Suprapubic skin (tissue), 4 donors: Measurements from ENCODE around the gene LCN10. TPM values are rescaled to one million over a fixed set of nuclear protein-coding genes. Genes with fewer than 3 reads are reported as not detected.
"Not testable (repeated sequence)": the region's sequence is repeated elsewhere in the genome, so short reads cannot be mapped to it uniquely, and the experiment has no call there.

ENCODE experiments used
- DNase-seq, 2 donors: peaks; one replicate each; pipeline ENCODE4 v3.0.0-alpha.2; 2019; ENCODE audit warnings: low spot score in 2 of 2
- H3K27ac ChIP-seq: fragments of 200-600 bp; sonication (generic); one replicate; pipeline ENCODE4 v1.5.1; 2019
- H3K27me3 ChIP-seq: fragments of 200-600 bp; sonication (generic); one replicate; pipeline ENCODE4 v1.5.1; 2019
- H3K36me3 ChIP-seq: fragments of 200-600 bp; sonication (generic); one replicate; pipeline ENCODE4 v1.5.1; 2019
- H3K4me1 ChIP-seq: fragments of 200-600 bp; sonication (generic); one replicate; pipeline ENCODE4 v1.5.1; 2019
- H3K4me3 ChIP-seq: fragments of 200-600 bp; sonication (generic); one replicate; pipeline ENCODE4 v1.5.1; 2019; ENCODE audit warnings: mild to moderate bottlenecking
- H3K9me3 ChIP-seq: fragments of 200-600 bp; sonication (generic); one replicate; pipeline ENCODE4 v1.5.1; 2019
- EP300 ChIP-seq: sonication (generic); formaldehyde crosslinking; IDR thresholded peaks from one replicate; pipeline ENCODE4 v1.6.1; 2017; ENCODE audit warnings: antibody characterized with exemption
- POLR2A ChIP-seq, 2 donors: fragments of 450-650 bp; IDR thresholded peaks; one replicate each; pipeline ENCODE4 v1.6.1; 2017; ENCODE audit warnings: antibody characterized with exemption in 2 of 2, mild to moderate bottlenecking in 2 of 2, moderate library complexity in 2 of 2
- POLR2AphosphoS5 ChIP-seq, 3 donors: sonication (generic); formaldehyde crosslinking; IDR thresholded peaks; one replicate each; pipeline ENCODE4 v1.6.1; 2017; ENCODE audit warnings: antibody characterized with exemption in 3 of 3
- WGBS: methylation state at CpG from one replicate; pipeline ENCODE4 v1.1.5; 2018; 5-methylcytosine and 5-hydroxymethylcytosine counted together
- total RNA-seq, 4 donors: library from RNA; depleted of rRNA; stranded (reverse); fragments of >200 nt; gene quantifications; one replicate each; pipeline ENCODE4 v1.1.0, GENCODE V29; 2016
- TF ChIP-seq, protein P1 (sequence below), 2 donors: fragments of 200-600 bp in 1 of 2; fragments of 450-650 bp in 1 of 2; sonication (generic) in 1 of 2; IDR thresholded peaks; one replicate each; pipeline ENCODE4 v1.5.1; 2016 to 2019; ENCODE audit warnings: antibody characterized with exemption in 2 of 2, mild to moderate bottlenecking in 1 of 2, moderate library complexity in 1 of 2

LCN10 gene
- total RNA-seq = 1 to 10 TPM in 2 of 4 donors, under 1 TPM in 1, not detected in 1; 0.32 to 3.5 (median 2.8) TPM

- no peaks in the 10 kb centered on the region for H3K9me3 ChIP-seq
- peak within 1 kb of the TSS; percentile 28 for H3K4me3 ChIP-seq
- no peak for DNase-seq
- no peak within 1 kb of the TSS for H3K27ac ChIP-seq
- TF ChIP-seq POLR2AphosphoS5 (IDR thresholded peaks at IDR 0.05) = no peak
- TF ChIP-seq, protein P1, sequence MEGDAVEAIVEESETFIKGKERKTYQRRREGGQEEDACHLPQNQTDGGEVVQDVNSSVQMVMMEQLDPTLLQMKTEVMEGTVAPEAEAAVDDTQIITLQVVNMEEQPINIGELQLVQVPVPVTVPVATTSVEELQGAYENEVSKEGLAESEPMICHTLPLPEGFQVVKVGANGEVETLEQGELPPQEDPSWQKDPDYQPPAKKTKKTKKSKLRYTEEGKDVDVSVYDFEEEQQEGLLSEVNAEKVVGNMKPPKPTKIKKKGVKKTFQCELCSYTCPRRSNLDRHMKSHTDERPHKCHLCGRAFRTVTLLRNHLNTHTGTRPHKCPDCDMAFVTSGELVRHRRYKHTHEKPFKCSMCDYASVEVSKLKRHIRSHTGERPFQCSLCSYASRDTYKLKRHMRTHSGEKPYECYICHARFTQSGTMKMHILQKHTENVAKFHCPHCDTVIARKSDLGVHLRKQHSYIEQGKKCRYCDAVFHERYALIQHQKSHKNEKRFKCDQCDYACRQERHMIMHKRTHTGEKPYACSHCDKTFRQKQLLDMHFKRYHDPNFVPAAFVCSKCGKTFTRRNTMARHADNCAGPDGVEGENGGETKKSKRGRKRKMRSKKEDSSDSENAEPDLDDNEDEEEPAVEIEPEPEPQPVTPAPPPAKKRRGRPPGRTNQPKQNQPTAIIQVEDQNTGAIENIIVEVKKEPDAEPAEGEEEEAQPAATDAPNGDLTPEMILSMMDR (IDR thresholded peaks at IDR 0.05) = peak in 1 of 2 donors; percentile 1
- TF ChIP-seq POLR2A (IDR thresholded peaks at IDR 0.05) = no peak
- 66% methylated on average over 12 of the region's 25 CpGs for WGBS
- H3K4me1 ChIP-seq = peaks cover 34% of the 10 kb centered on the region
- peaks cover 67% of the 10 kb centered on the region for H3K27me3 ChIP-seq
- H3K36me3 ChIP-seq = no peaks in the 10 kb centered on the region
Measured at GRCh38 chr9:136742591-136743391, at the start of gene LCN10. Gene LCN10 (minus strand): TSS chr9:136742940. CDS start chr9:136742903, 37 bp downstream.

DNA sequence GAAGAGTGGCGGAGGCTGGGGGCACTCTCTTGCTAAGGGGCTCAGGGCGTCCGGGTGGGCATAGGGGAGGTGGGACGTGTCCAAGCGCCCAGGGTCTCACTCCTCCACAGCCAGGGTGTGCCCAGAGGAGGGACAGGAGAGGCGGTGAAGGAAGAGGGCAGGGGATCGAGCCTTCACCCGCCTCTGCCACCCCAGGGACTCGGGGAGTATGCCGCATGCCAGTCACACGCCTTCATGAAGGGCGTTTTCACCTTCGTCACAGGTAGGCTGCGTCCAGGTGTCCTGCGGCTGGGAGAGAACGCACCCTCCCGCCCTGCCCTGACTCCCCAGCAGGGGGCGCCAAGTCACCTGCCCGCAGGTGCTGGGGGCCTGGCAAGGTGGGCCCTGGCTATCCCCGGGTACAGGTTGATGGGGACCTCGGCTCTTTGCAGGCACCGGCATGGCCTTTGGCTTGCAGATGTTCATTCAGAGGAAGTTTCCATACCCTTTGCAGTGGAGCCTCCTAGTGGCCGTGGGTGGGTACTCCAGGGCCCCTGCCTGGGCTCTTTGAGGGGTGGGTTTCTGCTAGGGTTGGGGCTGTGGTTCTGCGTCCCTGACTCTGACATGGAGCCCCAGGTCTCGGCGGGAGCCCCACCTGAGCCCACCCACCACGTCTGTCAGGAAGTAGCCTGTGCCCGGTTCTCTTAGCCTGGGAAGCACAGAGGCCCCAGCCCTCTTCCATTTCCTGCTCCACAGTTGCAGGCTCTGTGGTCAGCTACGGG lies 49.0 kb upstream of the LCN10 start:
- Histone ChIP-seq H3K4me1 (peaks cover 46% of the 10 kb centered on the region), H3K4me3 (peak overlapping the region; percentile 74), H3K9me3 (no peaks in the 10 kb centered on the region), H3K36me3 (no peaks in the 10 kb centered on the region), H3K27ac (peak overlapping the region; percentile 98), H3K27me3 (no peaks in the 10 kb centered on the region)
- no CpG with 5 or more reads among the region's 29 CpGs for WGBS
- TF ChIP-seq POLR2AphosphoS5 (IDR thresholded peaks at IDR 0.05) (peak in 1 of 3 donors; percentile 12), POLR2A (IDR thresholded peaks at IDR 0.05) (peak in 1 of 2 donors; percentile 3), EP300 (no peak)
- TF ChIP-seq, protein P1 (IDR thresholded peaks at IDR 0.05) = peak; percentile 71 to 97
- peak in 1 of 2 donors; percentile 86 for DNase-seq

GRCh38 chr9:136790640-136791515 lies 48.1 kb upstream of the LCN10 start, which contains the start of gene TMEM141:
Gene TMEM141 (plus strand): TSS chr9:136791344. CDS start chr9:136791371, 27 bp downstream.
- Histone ChIP-seq H3K36me3 (no peaks in the 10 kb centered on the region), H3K4me1 (peaks cover 38% of the 10 kb centered on the region), H3K27me3 (no peaks in the 10 kb centered on the region), H3K27ac (peak within 1 kb of the TSS; percentile 98), H3K9me3 (no peaks in the 10 kb centered on the region), H3K4me3 (peak within 1 kb of the TSS; percentile 74)
- TF ChIP-seq EP300 (no peak), POLR2A (IDR thresholded peaks at IDR 0.05) (peak; percentile 9 to 56)
- peak; percentile 100 for DNase-seq
- 2% methylated on average over 20 of the region's 70 CpGs for WGBS

DNA sequence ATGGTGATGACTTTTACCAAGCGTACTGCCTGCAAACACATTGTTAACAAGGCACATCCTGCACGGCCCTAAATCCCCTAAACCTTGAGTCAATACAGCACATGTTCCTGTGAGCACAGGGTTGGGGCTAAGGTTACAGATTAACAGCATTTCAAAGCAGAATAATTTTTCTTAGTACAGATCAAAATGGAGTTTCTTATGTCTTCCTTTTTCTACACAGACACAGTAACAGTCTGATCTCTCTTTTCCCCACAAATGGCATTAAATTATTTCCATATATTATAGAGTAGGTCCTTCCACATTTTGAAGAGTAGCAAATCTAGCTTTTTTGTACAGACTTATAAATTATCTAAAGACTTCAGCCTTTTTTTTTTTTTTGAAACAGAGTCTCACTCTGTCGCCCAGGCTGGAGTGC lies 46.8 kb upstream of the LCN10 start:
- no peaks in the 10 kb centered on the region for H3K27me3 ChIP-seq
- H3K27ac ChIP-seq = no peak overlapping the region
- no peak overlapping the region for H3K4me3 ChIP-seq
- no peaks in the 10 kb centered on the region for H3K36me3 ChIP-seq
- no peaks in the 10 kb centered on the region for H3K9me3 ChIP-seq
- 69% methylated on average over 3 of the region's 3 CpGs for WGBS
- peaks cover 32% of the 10 kb centered on the region for H3K4me1 ChIP-seq
- no peak for TF ChIP-seq POLR2AphosphoS5 (IDR thresholded peaks at IDR 0.05)
- no peak for TF ChIP-seq POLR2A (IDR thresholded peaks at IDR 0.05)
- TF ChIP-seq, protein P1 (IDR thresholded peaks at IDR 0.05) = no peak
- no peak for TF ChIP-seq EP300
- DNase-seq = no peak

GRCh38 chr9:136788644-136789522 lies 46.1 kb upstream of the LCN10 start:
- H3K4me3 ChIP-seq, H3K36me3 ChIP-seq, H3K9me3 ChIP-seq, DNase-seq, H3K27me3 ChIP-seq, H3K27ac ChIP-seq: not testable (repeated sequence)
- peaks cover 32% of the 10 kb centered on the region for H3K4me1 ChIP-seq
- 80% methylated on average over 27 of the region's 27 CpGs for WGBS
